ENCODE results near the gene TBCK. TPM values are rescaled to one million over a fixed set of nuclear protein-coding genes. Genes with fewer than 3 reads are reported as not detected.

Gene TBCK
- total and polyA plus RNA-seq, 2 of the 8 experiments (the other 6 are each of a cell fraction or from before 2014, with no cell fraction given), result 10.2 to 18.7 TPM

GRCh38 chr4:106126062-106126461 is 189.9 kb downstream of the TBCK start:
- Histone ChIP-seq H3K4me3 (ENCODE audit: extremely low read depth in 1 of 4, insufficient read depth in 2 of 4, low read depth in 3 of 4, low read length in 4 of 4) (no peak overlapping the region), H3K14ac (ENCODE audit: insufficient read length) (no peak overlapping the region), H2BK12ac (ENCODE audit: low read depth, low read length) (no peak overlapping the region), H3K4me2 (ENCODE audit: insufficient read depth in 1 of 2, low read depth in 2 of 2, low read length in 2 of 2) (no peak overlapping the region), H4K8ac (ENCODE audit: extremely low read depth, insufficient read depth, low read length) (no peak overlapping the region), H3K56ac (replicated peaks; ENCODE audit: insufficient read length, low read depth, low read length) (no peak overlapping the region), H3K4me1 (replicated peaks in 1 of 4; ENCODE audit: control insufficient read depth in 3 of 4, insufficient read depth in 4 of 4, low read length in 3 of 4) (no peaks in the 10 kb centered on the region), H3K36me3 (ENCODE audit: control insufficient read depth in 2 of 4, insufficient read depth in 4 of 4, low read length in 3 of 4) (no peaks in the 10 kb centered on the region), H3K23me2 (ENCODE audit: low read depth, low read length) (no peaks in the 10 kb centered on the region), H2AK5ac (ENCODE audit: low read depth, low read length) (no peak overlapping the region), H4K91ac (replicated peaks; ENCODE audit: insufficient read length, low read length) (no peak overlapping the region), H2BK15ac (ENCODE audit: low read length) (no peak overlapping the region), H3K4ac (replicated peaks; ENCODE audit: insufficient read length, low read depth, low read length) (no peak overlapping the region), H3K9ac (replicated peaks in 1 of 4; ENCODE audit: extremely low read depth in 1 of 4, low read depth in 3 of 4, low read length in 3 of 4) (no peak overlapping the region), H4K20me1 (replicated peaks in 1 of 2; ENCODE audit: control insufficient read depth in 1 of 2, insufficient read depth in 2 of 2, low read length in 2 of 2) (no peaks in the 10 kb centered on the region), H2AFZ (ENCODE audit: low read length) (no peak overlapping the region), H3K18ac (ENCODE audit: extremely low read depth, low read length) (no peak overlapping the region), H3K79me1 (ENCODE audit: low read depth, low read length) (no peaks in the 10 kb centered on the region), H4K5ac (ENCODE audit: insufficient read length, low read depth, low read length) (no peak overlapping the region), H3K27me3 (replicated peaks in 1 of 4; ENCODE audit: control insufficient read depth in 3 of 4, extremely low read depth in 1 of 4, insufficient read depth in 3 of 4, low read length in 3 of 4) (no peaks in the 10 kb centered on the region), H2BK5ac (ENCODE audit: low read depth, low read length) (no peak overlapping the region), H2BK20ac (ENCODE audit: low read length) (no peak overlapping the region), H3K79me2 (ENCODE audit: control insufficient read depth in 1 of 2, insufficient read depth in 2 of 2, low read length in 2 of 2) (no peaks in the 10 kb centered on the region), H3K9me3 (ENCODE audit: insufficient read depth in 2 of 2, low read depth in 1 of 2, low read length in 1 of 2) (no peaks in the 10 kb centered on the region; a peak in 1 of 4 replicates), H3K23ac (ENCODE audit: insufficient read length) (no peak overlapping the region), H3K27ac (ENCODE audit: low read depth, low read length) (no peak overlapping the region), H2BK120ac (replicated peaks; ENCODE audit: low read depth, low read length) (no peak overlapping the region)
- POLR2A ChIA-PET (ENCODE audit: partially characterized antibody), result no interaction called here
- DNase-seq (ENCODE audit: low read depth in 1 of 2, low spot score in 2 of 2), result no peak
- CTCF ChIA-PET (ENCODE audit: partially characterized antibody), result no interaction called here
- TF ChIP-seq RBBP5 (IDR thresholded peaks at IDR 0.05; ENCODE audit: borderline replicate concordance, low read depth, low read length), result no peak
- no peak for TF ChIP-seq GABPA (IDR thresholded peaks at IDR 0.05; ENCODE audit: borderline replicate concordance, insufficient read depth, low read length)
- TF ChIP-seq CHD2 (IDR thresholded peaks at IDR 0.05; ENCODE audit: low read length), result no peak
- TF ChIP-seq EP300 (IDR thresholded peaks at IDR 0.05; ENCODE audit: borderline replicate concordance in 1 of 2, low read depth in 2 of 2, low read length in 2 of 2), result no peak
- TF ChIP-seq HDAC6 (IDR thresholded peaks at IDR 0.05; ENCODE audit: low read depth, low read length), result no peak
- no peak for TF ChIP-seq FOSL1 (IDR thresholded peaks at IDR 0.05; ENCODE audit: insufficient read depth, low read depth, low read length)
- no peak for FAIRE-seq
- 91% methylated on average over 2 of the region's 2 CpGs; no CpG with 5 or more reads in 1 of the 2 experiments for WGBS, 2 experiments (ENCODE audit: extremely low coverage in 1 of 2, insufficient coverage in 1 of 2, insufficient read length in 1 of 2, insufficient replicate concordance in 2 of 2, low coverage in 1 of 2, low lambda C conversion rate in 2 of 2, missing lambda C conversion rate in 1 of 2)
